CD4-positive, alpha-beta T cell (primary cell): ENCODE data around the gene ABHD8. TPM values are rescaled to one million over a fixed set of nuclear protein-coding genes. Genes with fewer than 3 reads are reported as not detected.
A peak's percentile ranks its signal among the peaks of the same experiment; 100 is the strongest.

Experiments used
- ATAC-seq: fragments of 200-7000 bp; cut with Tn5 transposase; one replicate; pipeline ENCODE4 v1.10.0; 2022; ENCODE audit warnings: mild to moderate bottlenecking; ENCODE audit not compliant: poor library complexity
- CTCF ChIA-PET: fragments of 350-600 bp; sonication (Branson Sonifier 250); formaldehyde crosslinking; loops from one replicate; lab custom pipeline; 2021; ENCODE audit warnings: antibody characterized with exemption, inconsistent platforms; lab: Charles Lee
- POLR2A ChIA-PET: fragments of 350-600 bp; sonication (Branson Sonifier 250); formaldehyde crosslinking; loops from one replicate; lab custom pipeline; 2021; ENCODE audit warnings: antibody characterized with exemption, inconsistent platforms; lab: Charles Lee
- DNase-seq, 14 experiments: peaks; one replicate each; pipeline ENCODE4 v3.0.0-alpha.2; 2013 to 2020; ENCODE audit warnings: mixed read lengths in 2 of 14
- H3K27ac ChIP-seq, 2 donors: one replicate each; pipeline versions ENCODE4 v1.5.1 to v1.7.0; 2013; ENCODE audit warnings: low read length in 2 of 2, low read depth in 1 of 2, mild to moderate bottlenecking in 1 of 2
- H3K27me3 ChIP-seq, 2 experiments: 1 replicate in 1 of 2; 2 replicates in 1 of 2; pipeline versions ENCODE4 v1.6.1 to v1.7.0; 2013; ENCODE audit warnings: low read length in 2 of 2, control low read depth in 1 of 2, mild to moderate bottlenecking in 1 of 2, moderate library complexity in 1 of 2; ENCODE audit not compliant: insufficient read depth in 2 of 2, control insufficient read depth in 1 of 2
- H3K36me3 ChIP-seq: one replicate; pipeline ENCODE4 v1.6.1; 2013; ENCODE audit warnings: low read length, control low read depth; ENCODE audit not compliant: insufficient read depth
- H3K4me1 ChIP-seq: one replicate; pipeline ENCODE4 v1.6.1; 2013; ENCODE audit warnings: low read length, control low read depth; ENCODE audit not compliant: insufficient read depth
- H3K4me3 ChIP-seq: one replicate; pipeline ENCODE4 v1.5.1; 2013; ENCODE audit warnings: mild to moderate bottlenecking, low read length, moderate library complexity
- H3K9me3 ChIP-seq, 2 experiments: 1 replicate in 1 of 2; 2 replicates in 1 of 2; pipeline versions ENCODE4 v1.6.1 to v1.7.0; 2013; ENCODE audit warnings: low read length in 2 of 2, mild to moderate bottlenecking in 2 of 2, control low read depth in 1 of 2, moderate library complexity in 1 of 2; ENCODE audit not compliant: control insufficient read depth in 1 of 2, insufficient read depth in 1 of 2
- H3K27ac Mint-ChIP-seq: one replicate; pipeline ENCODE4 v1.8.0; 2020; ENCODE audit warnings: mixed read lengths
- H3K27me3 Mint-ChIP-seq: one replicate; pipeline ENCODE4 v1.8.0; 2021; ENCODE audit warnings: mixed read lengths
- H3K36me3 Mint-ChIP-seq: one replicate; pipeline ENCODE4 v1.8.0; 2021; ENCODE audit warnings: low read depth, mixed read lengths
- H3K4me1 Mint-ChIP-seq: one replicate; pipeline ENCODE4 v1.8.0; 2021; ENCODE audit warnings: low read depth, mixed read lengths
- H3K4me3 Mint-ChIP-seq: one replicate; pipeline ENCODE4 v1.8.0; 2020; ENCODE audit warnings: mild to moderate bottlenecking, mixed read lengths
- H3K9me3 Mint-ChIP-seq: one replicate; pipeline ENCODE4 v1.8.0; 2020; ENCODE audit warnings: mixed read lengths
- CTCF ChIP-seq: fragments of 200-600 bp; IDR thresholded peaks from one replicate; pipeline ENCODE4 v1.8.0; 2022; ENCODE audit warnings: antibody characterized with exemption, mild to moderate bottlenecking
- intact Hi-C, 2 experiments: fragments of 100-400 bp; cut with DNase I in 1 of 2; cut with micrococcal nuclease in 1 of 2; formaldehyde crosslinking; loops; one replicate each; pipeline versions ENCODE4 v1.15.1 to v1.9.0; 2023 to 2025; cut with DNase I, micrococcal nuclease
- total RNA-seq, 174 experiments: library from RNA in 2 of 174; stranded (reverse) in 2 of 174; gene quantifications; one replicate each; pipeline ENCODE4 v1.2.3 and lab custom pipeline; 2021 to 2026

ABHD8 gene
- total RNA-seq, 2 experiments from 2014 or later, result 4.4 to 4.6 TPM

DNA sequence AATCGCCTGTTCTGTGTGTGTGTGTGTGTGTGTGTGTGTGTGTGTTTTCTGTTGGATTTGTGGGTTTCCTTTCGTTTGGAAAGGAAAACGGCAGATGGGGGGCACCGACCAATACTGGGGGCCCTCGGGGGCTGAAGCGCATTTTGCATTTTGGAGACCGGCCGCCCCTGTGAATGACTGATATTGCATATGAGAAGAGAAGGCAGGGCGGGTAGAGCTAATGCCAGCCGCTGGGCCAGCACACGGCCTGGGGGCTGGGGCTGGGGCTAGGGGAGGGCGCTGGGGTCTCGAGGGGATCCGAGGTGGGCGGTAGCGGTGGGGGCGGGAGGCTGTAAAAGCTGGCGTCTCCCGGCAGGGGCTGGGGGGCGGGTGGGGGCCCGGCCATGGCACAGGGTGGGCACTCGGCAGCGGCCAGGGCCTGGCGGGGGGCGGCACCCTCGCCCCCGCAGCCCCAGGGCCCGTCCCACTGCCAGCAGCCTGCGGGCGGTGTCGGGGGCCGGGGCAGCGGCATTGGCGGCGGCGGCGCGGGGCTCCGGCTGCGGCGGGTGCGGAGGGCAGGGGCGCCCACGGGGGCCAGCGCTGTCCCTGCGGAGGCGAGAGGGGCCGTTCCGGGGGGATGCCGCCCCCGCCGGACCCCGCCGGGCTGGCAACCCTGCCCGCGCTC lies 20.2 kb upstream of the ABHD8 start:
- Mint-ChIP-seq H3K4me3 (peak overlapping the region; percentile 34), H3K27me3 (no peaks in the 10 kb centered on the region), H3K27ac (no peak overlapping the region), H3K4me1 (peaks cover 6% of the 10 kb centered on the region), H3K9me3 (no peaks in the 10 kb centered on the region), H3K36me3 (peaks cover 24% of the 10 kb centered on the region)
- Histone ChIP-seq H3K27ac (no peak overlapping the region), H3K4me1 (peaks cover 12% of the 10 kb centered on the region), H3K4me3 (no peak overlapping the region), H3K9me3 (peaks cover 0 to 7% of the 10 kb centered on the region in 2 experiments), H3K36me3 (peaks cover 31% of the 10 kb centered on the region), H3K27me3 (no peaks in the 10 kb centered on the region)
- POLR2A ChIA-PET, result no interaction called here
- intact Hi-C loops, result no loop called here
- DNase-seq (no peak), ATAC-seq (no peak)
- CTCF ChIA-PET, result no interaction called here
- TF ChIP-seq CTCF, result no peak

GRCh38 chr19:17322854-17323253 lies 19.6 kb upstream of the ABHD8 start:
- Mint-ChIP-seq H3K9me3 (no peaks in the 10 kb centered on the region), H3K27ac (peak overlapping the region; percentile 33), H3K27me3 (no peaks in the 10 kb centered on the region), H3K4me3 (peak overlapping the region; percentile 46), H3K4me1 (peaks cover 6% of the 10 kb centered on the region), H3K36me3 (peaks cover 26% of the 10 kb centered on the region)
- TF ChIP-seq CTCF, result no peak
- no peak overlapping the region for H3K4me3 ChIP-seq
- intact Hi-C loops, result no loop called here
- H3K27me3 ChIP-seq, result no peaks in the 10 kb centered on the region
- H3K36me3 ChIP-seq, result peaks cover 31% of the 10 kb centered on the region
- peaks cover 0 to 7% of the 10 kb centered on the region in 2 experiments for H3K9me3 ChIP-seq
- CTCF ChIA-PET, result no interaction called here
- ATAC-seq (no peak), DNase-seq (no peak)
- POLR2A ChIA-PET, result interaction anchor here (2.1 kb wide), 1 partner anchor 10 kb away, joined by 7 read pairs; no protein-coding TSS in a partner anchor
- H3K4me1 ChIP-seq, result peaks cover 7% of the 10 kb centered on the region
- no peak overlapping the region for H3K27ac ChIP-seq

DNA sequence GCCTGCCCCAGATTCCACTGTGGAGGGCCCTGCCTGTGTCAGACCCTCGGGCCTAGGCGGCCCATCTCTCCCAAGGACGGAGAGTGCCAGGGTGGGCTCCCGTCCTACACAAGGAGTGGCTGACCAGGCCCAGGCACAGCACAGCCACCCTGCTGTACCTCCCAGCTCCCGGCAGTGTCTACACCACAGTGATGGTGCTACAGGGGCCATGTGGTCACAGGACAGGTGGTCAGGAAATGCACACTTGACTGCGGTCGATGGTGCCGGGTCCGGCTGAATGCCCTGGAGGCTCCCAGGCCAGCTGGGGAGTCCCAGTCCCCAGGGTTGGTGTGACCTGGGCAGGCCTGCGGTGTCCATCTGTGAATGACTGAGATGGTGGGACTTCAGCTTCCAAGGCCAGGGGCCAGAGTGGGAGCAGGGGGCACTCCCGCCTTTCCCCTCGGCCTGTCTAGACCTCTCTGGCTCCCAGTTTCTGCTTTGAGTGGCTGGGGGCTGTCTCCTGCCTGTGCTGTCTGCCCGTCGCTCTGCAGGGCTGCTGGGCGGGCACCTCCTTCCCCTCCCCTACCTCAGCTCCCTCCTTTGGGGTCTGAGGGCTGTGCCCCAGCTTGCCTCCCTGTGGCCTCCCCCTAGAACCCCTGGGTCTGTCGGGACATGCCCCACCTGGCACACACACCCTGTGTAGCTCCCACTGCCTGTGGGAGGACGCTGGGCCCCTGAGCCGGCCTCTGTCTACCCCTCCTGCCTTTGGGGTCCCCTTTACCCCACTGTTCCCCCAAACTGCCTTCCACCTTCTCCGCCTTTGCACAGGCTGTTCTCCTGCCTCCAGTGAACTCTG lies 18.6 kb upstream of the ABHD8 start:
- intact Hi-C loops, result no loop called here
- Mint-ChIP-seq H3K9me3 (no peaks in the 10 kb centered on the region), H3K27ac (peak overlapping the region; percentile 33), H3K36me3 (peaks cover 36% of the 10 kb centered on the region), H3K27me3 (no peaks in the 10 kb centered on the region), H3K4me1 (peaks cover 6% of the 10 kb centered on the region), H3K4me3 (peak overlapping the region; percentile 20)
- Histone ChIP-seq H3K36me3 (peaks cover 31% of the 10 kb centered on the region), H3K4me3 (no peak overlapping the region), H3K27ac (no peak overlapping the region), H3K9me3 (peaks cover 0 to 7% of the 10 kb centered on the region in 2 experiments), H3K27me3 (no peaks in the 10 kb centered on the region), H3K4me1 (peaks cover 13% of the 10 kb centered on the region)
- POLR2A ChIA-PET, result interaction anchor here (2.1 kb wide), 1 partner anchor 11 kb away, joined by 7 read pairs; no protein-coding TSS in a partner anchor
- ATAC-seq (no peak), DNase-seq (no peak)
- no peak for TF ChIP-seq CTCF
- CTCF ChIA-PET, result interaction anchor here (0.8 kb wide), 1 partner anchor 21 kb away, joined by 3 read pairs; no protein-coding TSS in a partner anchor
